ENCODE results near the gene AGR3.

AGR3 gene

DNA sequence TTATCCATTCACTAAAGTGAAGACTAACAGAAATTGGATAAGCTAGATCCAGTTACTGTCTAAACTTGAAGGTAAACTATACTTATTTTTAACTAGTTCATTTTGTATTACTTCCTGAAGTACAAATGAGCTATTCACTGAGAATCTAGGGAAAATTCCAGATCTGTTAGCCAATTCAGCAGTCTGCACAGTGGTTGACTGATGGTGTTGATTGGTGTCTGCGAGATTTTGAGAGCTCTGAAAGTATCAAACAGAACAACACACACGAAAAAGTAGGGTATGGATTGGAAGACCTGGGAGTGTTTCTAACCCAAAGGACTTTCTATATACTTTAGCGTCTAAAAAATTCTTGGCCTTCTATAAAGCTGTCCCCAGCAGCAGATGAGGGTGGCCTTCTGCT, 43.4 kb downstream of the AGR3 start:
- TF ChIP-seq, protein P1, sequence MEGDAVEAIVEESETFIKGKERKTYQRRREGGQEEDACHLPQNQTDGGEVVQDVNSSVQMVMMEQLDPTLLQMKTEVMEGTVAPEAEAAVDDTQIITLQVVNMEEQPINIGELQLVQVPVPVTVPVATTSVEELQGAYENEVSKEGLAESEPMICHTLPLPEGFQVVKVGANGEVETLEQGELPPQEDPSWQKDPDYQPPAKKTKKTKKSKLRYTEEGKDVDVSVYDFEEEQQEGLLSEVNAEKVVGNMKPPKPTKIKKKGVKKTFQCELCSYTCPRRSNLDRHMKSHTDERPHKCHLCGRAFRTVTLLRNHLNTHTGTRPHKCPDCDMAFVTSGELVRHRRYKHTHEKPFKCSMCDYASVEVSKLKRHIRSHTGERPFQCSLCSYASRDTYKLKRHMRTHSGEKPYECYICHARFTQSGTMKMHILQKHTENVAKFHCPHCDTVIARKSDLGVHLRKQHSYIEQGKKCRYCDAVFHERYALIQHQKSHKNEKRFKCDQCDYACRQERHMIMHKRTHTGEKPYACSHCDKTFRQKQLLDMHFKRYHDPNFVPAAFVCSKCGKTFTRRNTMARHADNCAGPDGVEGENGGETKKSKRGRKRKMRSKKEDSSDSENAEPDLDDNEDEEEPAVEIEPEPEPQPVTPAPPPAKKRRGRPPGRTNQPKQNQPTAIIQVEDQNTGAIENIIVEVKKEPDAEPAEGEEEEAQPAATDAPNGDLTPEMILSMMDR (IDR thresholded peaks at IDR 0.05; ENCODE audit: insufficient read depth, missing control alignments) = no peak
- DNase-seq (ENCODE audit: insufficient read length, low spot score) (no peak), FAIRE-seq (no peak)

DNA sequence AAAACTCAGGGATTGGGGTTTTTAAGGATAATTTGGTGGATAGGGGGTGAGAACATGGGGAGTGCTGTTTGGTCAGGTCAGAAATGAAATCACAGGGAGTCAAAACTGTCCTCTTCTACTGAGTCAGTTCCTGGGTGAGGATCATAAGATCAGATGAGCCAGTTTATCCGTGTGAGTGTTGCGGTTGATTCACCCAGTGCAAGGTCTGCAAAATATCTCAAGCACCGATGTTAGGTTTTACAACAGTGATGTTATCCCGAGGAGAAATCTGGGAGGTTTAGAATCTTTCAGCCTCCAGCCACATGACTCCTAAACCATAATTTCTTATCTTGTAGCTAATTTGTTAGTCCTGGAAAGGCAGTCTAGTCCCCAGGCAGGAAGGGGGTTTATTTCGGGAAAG, 45.3 kb downstream of the AGR3 start:
- TF ChIP-seq, protein P1 (IDR thresholded peaks at IDR 0.05; ENCODE audit: insufficient read depth, missing control alignments) = no peak
- FAIRE-seq (no peak), DNase-seq (ENCODE audit: insufficient read length, low spot score) (no peak)

DNA sequence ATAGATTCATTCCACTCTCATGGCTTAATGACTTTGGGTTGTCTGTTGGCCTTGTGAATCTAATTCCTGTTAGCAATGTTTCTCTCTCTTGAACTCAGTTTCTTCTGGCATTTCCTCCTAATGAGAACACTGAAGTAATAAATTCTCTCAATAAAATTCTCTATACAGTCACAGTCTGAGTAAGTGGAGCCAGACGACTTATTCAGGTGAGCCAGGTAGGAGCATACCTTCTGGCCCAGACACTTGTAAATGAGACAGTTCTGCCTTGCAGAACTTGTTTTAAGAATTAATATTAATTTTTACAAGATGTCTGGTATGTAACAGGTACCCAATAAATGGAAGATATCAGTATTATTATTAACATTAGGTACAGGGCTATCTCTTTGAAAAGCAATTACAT, 48.4 kb downstream of the AGR3 start:
- FAIRE-seq = no peak

DNA sequence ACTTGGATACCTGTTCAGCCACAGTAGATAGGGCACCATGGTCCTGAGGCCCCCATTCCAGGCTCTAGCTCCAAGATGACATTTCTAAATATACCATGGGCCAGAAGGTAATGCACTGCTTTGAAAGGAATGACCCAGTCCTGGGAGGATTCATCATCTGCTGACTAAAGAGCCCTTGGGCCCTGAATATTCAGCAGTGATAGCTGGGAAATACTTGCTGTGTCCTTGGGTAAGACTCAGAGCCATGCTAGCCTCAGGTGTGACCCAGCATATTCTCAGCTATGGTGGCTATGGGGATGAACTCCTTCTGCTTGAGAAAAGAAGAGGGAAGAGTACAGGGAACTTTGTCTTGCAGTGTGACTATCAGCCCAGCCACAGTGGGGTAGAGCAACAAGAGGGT, 55.7 kb downstream of the AGR3 start:
- no peak for FAIRE-seq
- DNase-seq (ENCODE audit: insufficient read length, low spot score) = no peak
- TF ChIP-seq, protein P1 (IDR thresholded peaks at IDR 0.05; ENCODE audit: insufficient read depth, missing control alignments) = no peak

More for the DNA sequence above, 48.4 kb downstream of the AGR3 start:
- TF ChIP-seq, protein P1 (IDR thresholded peaks at IDR 0.05; ENCODE audit: insufficient read depth, missing control alignments) = no peak
- no peak for DNase-seq (ENCODE audit: insufficient read length, low spot score)

DNA sequence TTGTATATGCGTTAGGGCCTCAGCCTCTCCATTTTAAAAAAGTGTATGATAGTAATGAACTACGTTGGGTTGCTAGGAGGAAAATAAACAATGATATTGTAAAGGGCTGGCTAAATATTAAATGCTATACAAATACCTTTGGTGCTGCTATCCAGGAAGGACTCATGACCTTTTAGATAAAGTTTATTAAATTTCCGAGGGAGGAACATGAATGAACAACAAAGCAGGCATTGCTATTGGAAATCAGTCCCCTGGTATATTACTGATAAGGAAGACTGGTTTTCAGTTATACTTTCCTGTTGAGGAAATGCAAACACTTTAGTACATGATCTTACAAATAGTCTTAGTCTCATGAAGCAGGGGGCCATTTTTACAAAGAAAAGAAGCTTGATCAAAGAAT, 59.8 kb downstream of the AGR3 start:
- FAIRE-seq = no peak

DNA sequence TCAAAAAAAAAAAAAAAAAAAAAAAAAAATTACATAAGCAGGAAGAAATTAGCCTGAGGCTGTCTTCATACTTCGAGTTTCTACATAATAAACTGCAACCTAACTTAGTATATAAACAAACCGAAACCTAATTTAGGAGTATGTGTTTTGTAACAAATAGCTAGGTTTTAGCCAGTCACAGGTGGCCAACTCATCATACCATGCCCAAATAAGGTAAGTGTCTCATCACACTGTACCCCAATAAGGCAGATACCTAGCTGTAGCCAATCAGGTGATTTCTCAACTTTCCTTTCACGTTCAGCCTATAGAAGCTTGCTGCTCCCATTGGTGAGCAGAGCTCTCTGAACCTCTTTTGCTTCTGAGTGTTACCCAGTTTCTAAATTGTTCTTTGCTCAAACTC, 63.1 kb downstream of the AGR3 start:
- no peak for FAIRE-seq
- no peak for DNase-seq (ENCODE audit: insufficient read length, low spot score)
- TF ChIP-seq, protein P1 (IDR thresholded peaks at IDR 0.05; ENCODE audit: insufficient read depth, missing control alignments) = no peak

More for the DNA sequence above, 59.8 kb downstream of the AGR3 start:
- TF ChIP-seq, protein P1 (IDR thresholded peaks at IDR 0.05; ENCODE audit: insufficient read depth, missing control alignments) = no peak
- DNase-seq (ENCODE audit: insufficient read length, low spot score) = no peak

DNA sequence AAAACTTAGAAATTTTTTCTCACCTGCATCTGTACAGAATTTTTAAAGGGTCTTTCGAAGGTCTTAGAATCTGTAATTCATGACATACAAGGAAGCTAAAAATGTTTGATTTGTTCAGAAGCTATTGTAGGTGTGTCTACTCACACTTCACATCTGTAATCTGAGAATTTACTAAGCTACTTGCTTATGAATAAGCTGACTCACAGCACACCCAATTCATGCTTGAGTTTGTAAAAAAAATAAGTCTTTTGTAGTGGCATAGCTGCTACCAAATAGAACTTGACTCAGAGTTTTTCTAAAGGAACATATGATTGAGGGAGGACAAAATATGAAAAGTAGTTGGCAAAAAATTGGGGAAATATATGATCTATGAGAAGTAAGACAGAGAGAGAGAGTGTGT, 64.2 kb downstream of the AGR3 start:
- no peak for FAIRE-seq
- TF ChIP-seq, protein P1 (IDR thresholded peaks at IDR 0.05; ENCODE audit: insufficient read depth, missing control alignments) = no peak
- no peak for DNase-seq (ENCODE audit: insufficient read length, low spot score)
